Measurements from ENCODE around the gene HSFX3.
"Not testable (repeated sequence)": the region's sequence is repeated elsewhere in the genome, so short reads cannot be mapped to it uniquely, and the experiment has no call there.

The HSFX3 gene, protein sequence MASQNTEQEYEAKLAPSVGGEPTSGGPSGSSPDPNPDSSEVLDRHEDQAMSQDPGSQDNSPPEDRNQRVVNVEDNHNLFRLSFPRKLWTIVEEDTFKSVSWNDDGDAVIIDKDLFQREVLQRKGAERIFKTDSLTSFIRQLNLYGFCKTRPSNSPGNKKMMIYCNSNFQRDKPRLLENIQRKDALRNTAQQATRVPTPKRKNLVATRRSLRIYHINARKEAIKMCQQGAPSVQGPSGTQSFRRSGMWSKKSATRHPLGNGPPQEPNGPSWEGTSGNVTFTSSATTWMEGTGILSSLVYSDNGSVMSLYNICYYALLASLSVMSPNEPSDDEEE

GRCh38 chrX:149549701-149550100 is at the start of gene HSFX3:
Gene HSFX3 (minus strand): TSS chrX:149549924. CDS start chrX:149549852, 72 bp downstream.
- DNase-seq (ENCODE audit: low spot score), result not testable (repeated sequence)

DNA sequence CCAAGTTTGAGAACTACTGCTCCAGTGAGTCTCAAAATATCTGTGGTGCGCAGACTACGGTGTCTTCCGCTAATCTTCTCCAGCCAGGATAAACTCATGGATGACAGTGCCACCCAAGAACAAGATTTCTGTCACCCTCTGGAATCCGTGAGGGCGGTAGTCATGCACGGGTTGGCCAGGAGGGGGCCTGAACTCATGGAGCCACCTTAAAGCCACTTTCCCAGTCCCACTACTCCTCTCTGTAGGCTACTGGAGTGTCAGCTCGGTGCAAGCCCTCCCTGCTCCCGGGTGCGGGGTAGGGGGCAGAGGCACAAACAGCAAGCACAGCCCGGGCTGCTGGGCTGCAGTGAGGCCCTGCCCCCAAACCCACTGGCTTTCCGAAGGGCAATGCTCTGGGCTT is 48.9 kb upstream of the HSFX3 start:
- DNase-seq (ENCODE audit: low spot score), result not testable (repeated sequence)

GRCh38 chrX:149595943-149596342 is 46.2 kb upstream of the HSFX3 start:
- DNase-seq (ENCODE audit: low spot score), result not testable (repeated sequence)

- DNase-seq (ENCODE audit: low spot score), result not testable (repeated sequence)
These were observed 45.5 kb upstream of the HSFX3 start, which contains the start of gene HSFX2 for GRCh38 chrX:149595214-149595613. Gene HSFX2 (minus strand): TSS chrX:149595314. CDS start chrX:149594700, 614 bp downstream.

DNA sequence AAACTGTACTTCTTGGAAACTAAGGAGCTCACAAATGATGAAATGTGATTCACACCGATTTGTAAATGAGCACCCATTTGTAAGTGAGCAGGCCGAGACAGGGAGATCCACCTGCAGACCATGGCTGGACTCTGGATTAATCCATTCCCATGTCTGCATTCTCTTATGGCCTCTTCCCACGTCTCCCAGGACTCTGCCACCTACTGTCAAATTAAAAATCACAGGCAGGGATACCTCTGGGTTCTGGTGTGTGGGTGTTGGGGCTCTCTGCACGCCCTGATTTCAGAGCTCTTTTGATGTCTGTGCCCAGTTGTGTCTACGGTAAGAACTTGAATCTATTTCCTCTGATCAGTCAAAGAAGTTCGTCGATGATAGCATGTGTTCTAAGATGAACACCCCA is 41.3 kb upstream of the HSFX3 start:
- DNase-seq (ENCODE audit: low spot score), result not testable (repeated sequence)

- not testable (repeated sequence) for DNase-seq (ENCODE audit: low spot score)
These were observed 37.6 kb upstream of the HSFX3 start, which contains the start of gene MAGEA9B for GRCh38 chrX:149587359-149587758. Gene MAGEA9B (minus strand): TSS chrX:149587459. CDS start chrX:149583179, 4,280 bp downstream.

DNA sequence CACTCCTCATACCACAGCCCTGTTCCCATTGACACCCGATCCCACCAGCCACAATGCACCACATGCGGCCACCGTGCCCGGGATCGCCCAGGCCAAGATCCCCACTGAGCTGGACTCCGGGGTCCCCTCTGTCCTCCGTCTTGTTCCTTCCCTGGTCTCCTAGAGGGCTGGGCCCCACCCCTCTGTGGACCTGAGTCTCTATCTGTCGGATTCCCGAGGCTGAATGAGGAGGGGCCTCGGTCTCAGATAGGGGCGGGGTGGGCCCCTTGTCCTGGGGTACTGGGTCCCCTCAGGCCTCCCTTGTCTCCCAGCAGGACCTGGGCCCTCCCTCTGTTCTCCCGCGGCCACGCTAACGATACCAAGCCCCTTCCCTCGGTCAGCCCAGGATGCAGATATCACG is 35.9 kb upstream of the HSFX3 start:
- not testable (repeated sequence) for DNase-seq (ENCODE audit: low spot score)

GRCh38 chrX:149573456-149573855 is 23.7 kb upstream of the HSFX3 start:
- not testable (repeated sequence) for DNase-seq (ENCODE audit: low spot score)

GRCh38 chrX:149572743-149573142 is 23.0 kb upstream of the HSFX3 start:
- DNase-seq (ENCODE audit: low spot score), result no peak

- no peak for DNase-seq (ENCODE audit: low spot score)
These were observed 22.0 kb upstream of the HSFX3 start for GRCh38 chrX:149571770-149572169.

- no peak for DNase-seq (ENCODE audit: low spot score)
These were observed 20.9 kb upstream of the HSFX3 start for GRCh38 chrX:149570668-149571067.

DNA sequence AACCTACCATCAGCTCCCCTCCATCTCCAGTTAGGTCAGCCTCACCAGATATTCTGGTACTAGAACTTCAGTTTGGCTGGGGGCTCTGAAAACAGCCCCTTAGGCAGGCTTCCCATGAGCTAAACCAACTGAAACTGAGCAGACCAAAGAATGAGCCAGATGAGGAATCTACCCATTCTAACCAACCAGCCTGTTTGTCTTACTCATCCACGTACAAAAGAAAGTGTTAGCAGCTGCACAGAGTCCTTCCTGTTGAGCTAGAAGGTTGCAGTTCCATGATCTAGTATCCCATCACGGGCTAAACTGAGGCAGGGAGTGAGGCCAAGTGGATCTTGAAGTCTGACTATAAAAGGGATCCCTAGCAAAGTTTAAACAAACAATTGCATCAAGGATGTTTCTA is 20.0 kb upstream of the HSFX3 start:
- no peak for DNase-seq (ENCODE audit: low spot score)

DNA sequence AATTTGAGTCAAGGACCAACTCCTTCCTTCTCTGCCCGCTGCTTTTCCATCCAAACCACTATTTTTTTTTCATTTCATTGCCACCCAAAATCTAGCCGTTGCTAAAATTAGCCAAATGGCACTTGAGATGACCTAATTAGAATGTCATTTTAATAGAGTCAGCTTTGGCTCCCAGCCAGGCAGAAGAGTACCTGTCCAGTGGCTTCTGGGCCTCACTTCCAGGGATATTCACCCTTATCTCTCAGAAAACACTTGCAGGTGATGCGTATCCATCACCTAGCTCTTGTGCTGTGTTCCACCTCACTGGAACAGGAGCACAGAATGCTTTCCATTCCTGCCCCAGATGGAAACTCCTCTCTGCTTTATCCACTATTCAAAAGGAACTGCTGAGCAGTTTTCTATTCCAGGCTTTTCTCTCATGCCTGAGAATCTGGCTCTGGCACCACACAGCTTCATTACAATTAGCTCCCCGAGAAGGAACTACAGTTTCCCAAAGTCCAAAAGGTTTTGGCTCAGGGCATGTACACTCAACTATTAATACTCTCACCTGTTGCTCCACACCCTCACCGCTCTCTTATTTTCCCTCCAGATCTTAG is 19.1 kb upstream of the HSFX3 start:
- no peak for DNase-seq (ENCODE audit: low spot score)

- DNase-seq (ENCODE audit: low spot score), result no peak
These were observed 18.1 kb upstream of the HSFX3 start for GRCh38 chrX:149567621-149568417.

GRCh38 chrX:149563359-149563758 is 13.6 kb upstream of the HSFX3 start:
- DNase-seq (ENCODE audit: low spot score), result no peak

DNA sequence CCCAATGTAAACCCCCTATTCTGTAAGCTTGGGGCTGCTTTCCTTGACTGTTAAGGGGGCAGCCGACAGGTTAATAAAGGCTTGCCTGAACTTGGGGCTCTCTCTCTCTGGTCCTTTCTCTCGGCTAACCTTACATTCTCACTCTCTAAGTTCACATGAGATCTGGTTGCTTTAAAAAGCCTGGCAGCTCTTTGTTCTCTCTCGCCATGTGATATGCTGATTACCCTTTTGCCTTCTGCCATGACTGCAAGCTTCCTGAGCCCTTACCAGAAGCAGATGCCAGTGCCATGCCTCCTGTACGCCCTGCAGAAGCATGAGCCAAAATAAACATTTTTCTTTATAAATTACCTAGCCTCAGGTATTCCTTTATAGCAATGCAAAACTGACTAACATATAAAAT is 5.5 kb upstream of the HSFX3 start:
- not testable (repeated sequence) for DNase-seq (ENCODE audit: low spot score)

DNA sequence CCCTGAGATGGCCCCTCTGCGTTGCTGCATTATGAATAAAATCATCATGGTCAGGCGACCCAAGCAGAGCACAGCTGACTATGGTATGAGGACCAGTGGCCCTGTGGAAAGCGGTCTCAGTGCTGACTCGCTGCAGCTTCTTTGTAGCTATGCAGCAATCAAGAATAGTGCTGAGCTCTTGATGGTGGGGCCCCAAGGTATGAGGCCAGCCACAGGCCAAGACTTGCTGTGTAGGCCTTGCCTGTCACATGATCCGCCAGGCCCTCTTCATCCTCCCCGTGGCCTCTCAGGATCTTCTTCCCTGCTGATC is 2.2 kb upstream of the HSFX3 start:
- DNase-seq (ENCODE audit: low spot score), result not testable (repeated sequence)

DNA sequence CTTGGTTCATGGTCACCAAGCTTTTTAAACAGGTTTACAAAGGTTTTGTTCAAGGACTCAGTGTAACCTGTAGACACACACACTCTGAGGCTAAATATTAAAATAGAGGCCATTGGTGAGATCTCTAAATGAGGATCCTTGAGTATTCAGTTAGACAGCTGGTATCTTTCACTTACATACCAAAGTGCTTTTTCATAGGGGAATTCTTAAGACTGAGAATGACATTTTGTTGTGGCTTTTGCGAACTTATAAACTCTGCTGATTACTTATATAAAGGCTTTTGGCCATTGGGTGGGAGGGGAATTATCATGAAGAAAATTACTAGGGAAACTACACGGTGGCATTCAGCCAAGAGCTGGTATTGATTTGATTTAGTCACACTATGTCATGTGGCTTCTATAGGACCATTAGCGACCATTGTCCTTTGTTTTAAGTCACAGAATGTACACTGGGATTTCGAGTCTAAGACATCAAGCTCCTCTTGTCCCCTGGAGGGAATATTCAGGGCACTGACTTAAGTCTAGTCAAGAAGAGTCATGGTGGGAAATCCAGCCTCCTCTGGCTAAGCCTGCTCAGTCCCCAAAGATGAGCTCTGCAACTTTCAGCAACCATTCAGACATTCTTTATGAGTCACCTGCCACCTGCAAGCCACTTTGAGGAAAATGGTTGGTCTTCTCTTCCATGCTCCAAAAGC is 1.7 kb upstream of the HSFX3 start:
- not testable (repeated sequence) for DNase-seq (ENCODE audit: low spot score)

DNA sequence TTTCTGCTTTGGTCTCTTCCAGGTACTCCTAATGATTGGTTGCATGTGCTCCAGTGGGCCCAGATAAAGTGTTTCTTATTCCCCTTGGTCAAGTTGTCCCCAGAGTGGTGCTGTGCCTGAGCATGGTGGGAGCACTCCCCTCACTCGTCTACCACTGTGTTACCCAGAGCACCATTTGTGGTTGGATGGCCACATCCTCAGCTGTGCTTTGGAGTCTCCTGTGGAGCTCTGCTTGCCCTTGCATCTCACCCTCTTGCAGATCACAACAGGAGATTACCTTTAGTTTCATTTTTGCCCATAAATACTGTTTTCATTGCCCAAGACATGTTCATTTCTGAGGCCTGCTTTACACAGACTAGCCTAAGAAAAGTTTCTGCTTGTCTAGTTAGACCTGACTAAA is 730 bp upstream of the HSFX3 start:
- DNase-seq (ENCODE audit: low spot score), result not testable (repeated sequence)

- not testable (repeated sequence) for DNase-seq (ENCODE audit: low spot score)
These were observed 1.9 kb downstream of the HSFX3 start for GRCh38 chrX:149547782-149548181.

DNA sequence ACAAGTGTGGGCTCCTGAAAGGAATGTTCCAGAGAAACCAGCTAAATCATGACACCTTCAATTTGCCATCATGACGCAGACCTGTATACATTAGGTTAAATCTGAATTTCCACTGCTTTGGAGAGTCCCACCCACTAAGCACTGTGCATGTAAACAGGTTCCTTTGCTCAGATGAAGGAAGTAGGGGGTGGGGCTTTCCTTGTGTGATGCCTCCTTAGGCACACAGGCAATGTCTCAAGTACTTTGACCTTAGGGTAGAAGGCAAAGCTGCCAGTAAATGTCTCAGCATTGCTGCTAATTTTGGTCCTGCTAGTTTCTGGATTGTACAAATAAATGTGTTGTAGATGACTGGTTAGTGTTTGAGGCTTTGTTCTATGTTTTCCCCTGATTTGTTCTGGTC is 2.8 kb downstream of the HSFX3 start:
- DNase-seq (ENCODE audit: low spot score), result not testable (repeated sequence)
